Stimulated activated CD8-positive, alpha-beta memory T cell treated with anti-CD3 and anti-CD28 coated beads, Interleukin-7, amount 100 ng/mL, for 4 hours (primary cell): ENCODE results near the gene KCNQ1.

Experiments used
- DNase-seq, 2 donors: peaks; one replicate each; pipeline ENCODE4 v3.0.0-alpha.2; 2020; ENCODE audit warnings: low read depth in 2 of 2

The KCNQ1 gene

GRCh38 chr11:2651054-2651617, 206.3 kb downstream of the KCNQ1 start:
- no peak for DNase-seq

DNA sequence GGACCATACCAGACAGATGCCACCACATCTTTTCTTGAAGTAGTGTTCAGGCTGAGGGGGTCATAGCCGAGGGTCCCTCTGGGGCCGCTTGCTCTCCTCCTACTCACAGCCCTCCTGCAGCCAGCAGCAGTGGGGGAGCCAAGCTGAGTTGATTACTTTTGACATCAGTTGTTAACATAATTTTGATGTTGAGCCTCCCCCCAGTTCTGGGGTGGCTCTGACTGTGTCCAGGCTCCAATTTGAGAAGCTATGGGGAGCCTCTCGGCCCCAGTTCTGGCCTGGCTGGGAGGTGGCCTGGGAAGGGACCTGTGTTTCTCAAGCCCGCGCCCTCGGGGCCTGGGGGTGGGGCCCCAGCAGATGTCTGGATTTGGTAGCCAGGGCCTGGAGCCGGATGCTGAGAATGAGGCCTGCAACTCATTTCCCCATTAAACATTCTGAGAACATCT, 207.0 kb downstream of the KCNQ1 start:
- DNase-seq: no peak

DNA sequence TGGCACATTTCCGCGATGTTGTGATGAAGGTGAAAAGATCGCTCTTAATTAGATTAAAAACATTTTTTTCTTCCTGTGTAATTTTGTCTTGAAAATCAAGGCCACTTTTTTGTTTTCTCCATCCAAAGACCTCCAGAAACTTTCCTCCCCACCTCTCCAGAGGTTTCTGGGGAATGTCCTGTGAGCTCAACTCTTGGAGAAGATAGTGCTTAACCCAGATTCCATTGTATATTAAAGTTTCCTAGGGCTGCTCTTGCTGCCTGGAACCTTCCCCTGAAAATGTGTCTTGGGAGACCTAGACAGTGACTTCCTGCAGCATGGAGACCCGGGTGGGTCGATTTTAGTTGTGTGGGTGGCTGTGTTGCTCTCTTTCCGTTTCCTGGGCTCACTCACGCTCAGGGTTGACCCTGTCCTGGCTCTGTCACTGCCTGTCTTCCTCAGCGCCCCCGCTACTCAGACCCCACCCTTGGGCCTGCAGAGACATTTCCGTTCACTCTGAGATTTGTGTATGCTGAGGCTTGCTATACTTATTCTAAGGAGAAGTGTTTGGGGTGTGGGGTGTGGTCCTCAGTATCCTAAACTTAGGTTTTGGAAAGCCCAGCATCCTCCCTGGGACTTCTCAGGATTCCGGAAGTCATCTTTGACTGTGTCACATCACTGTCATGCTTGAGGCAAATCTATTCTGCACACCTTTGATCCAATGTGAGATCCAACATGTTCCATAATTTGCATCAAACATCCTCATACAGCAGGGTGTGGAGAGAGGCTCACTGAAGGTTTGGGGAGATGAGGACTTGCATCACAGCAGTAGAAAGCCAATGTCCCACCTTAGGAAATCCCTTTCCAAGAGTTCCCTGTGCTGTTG, 207.8 kb downstream of the KCNQ1 start:
- DNase-seq: no peak

DNA sequence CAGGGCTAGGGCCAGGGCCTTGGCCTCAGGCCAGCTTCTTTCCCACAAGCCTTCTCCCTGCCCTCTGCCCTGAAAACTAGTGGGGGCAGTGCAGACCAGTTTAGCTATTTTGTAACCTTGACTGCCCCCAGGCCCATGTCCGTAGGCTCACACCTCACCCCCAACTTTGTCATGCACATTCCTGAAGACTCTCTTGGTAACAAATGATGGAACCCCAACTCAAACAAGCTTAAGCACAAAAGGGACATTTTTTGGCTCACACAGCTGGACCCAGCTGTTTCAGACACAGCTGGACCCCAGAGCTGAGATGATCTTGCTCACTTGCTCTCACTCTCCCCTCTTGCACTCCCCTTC, 208.4 kb downstream of the KCNQ1 start:
- DNase-seq: no peak

- no peak for DNase-seq
Measured at GRCh38 chr11:2653930-2654739, 209.3 kb downstream of the KCNQ1 start.

DNA sequence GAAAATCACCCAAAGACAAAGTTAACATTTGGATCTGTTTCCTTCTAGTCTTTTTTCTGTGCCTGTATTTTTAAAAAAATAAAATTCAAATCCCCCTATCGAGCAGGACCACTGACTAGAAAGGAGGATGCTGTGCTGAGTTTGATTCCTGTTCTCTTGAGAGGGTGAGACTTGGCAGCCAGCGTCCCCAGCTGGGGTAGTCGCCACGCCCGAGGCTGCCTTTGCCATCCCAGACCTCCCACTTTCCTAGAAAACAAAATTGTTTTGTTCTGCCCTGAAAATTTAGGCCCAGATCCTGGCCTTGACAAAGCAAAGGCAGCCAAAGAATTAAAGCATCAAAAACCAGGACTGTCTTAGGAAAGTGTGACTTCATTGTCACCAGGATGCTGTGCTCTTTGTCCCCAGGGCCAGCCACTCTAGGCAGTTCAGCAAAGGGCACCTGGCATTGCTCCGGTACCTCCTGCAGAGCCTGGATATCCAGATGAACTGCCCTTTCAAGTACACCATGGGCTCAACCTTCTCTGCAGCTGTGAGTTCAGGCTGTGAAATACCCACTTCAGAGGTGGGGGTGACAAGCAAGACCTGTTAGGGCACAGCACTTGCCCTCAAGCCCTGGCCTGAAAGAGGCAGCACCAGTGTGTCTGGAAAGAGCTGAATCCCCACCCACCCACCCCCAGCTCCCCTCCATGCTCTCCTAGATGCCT, 210.4 kb downstream of the KCNQ1 start:
- DNase-seq: no peak

DNA sequence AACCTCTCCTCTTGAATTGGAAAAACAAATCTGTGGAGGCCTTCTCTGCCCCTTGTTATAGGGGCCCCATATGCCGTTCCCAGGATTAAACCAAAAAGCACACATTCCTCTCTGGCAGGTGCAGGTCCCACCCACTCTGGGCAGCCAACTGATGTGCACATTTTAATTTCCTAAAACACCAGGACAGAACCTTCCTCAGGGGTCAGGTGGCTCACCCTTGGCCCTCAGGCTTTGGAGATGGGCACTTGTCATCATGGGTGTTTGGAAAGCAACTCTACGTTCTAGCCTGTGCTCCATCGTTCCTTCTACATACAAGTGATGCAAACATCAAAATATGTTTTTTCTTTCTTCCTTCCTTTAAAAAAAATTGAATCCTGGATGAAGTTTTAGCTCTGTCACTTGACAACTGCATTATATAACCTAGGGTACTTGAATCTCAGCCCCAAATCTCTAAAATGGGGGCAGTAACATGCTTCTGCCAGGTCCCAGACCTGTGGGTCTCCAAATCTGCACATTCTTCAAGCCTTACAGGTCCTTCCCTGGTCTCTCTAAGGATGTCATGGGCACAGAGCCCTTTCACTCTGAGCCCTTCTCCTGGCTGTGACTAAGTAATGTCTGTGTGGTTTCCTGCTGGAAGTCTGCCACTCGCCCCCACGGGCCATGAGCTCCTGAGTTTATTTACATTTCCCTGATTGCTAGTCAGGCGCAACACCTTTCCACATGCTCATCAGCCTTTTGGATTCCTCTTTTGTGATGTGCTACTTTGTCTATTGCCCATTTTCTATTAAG, 211.2 kb downstream of the KCNQ1 start:
- no peak for DNase-seq

DNA sequence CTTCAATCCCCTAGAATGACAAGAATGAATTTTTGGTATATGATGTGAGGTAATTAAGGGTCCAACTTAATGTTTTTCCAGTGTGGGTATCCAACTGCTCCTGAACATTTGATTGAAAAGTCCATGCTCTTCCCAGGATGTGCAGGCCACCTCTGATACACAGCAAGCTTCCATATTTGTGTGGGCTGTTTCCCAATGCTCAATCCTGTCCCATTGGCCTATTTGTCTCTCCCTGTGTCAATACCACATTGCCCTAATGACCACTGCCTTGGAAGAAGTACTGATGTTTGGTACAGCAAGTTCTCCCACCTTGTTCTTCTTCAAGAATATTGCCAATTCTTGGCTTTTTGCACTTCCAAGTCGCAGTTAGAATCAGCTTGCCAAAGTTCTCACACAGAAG, 212.1 kb downstream of the KCNQ1 start:
- no peak for DNase-seq

- no peak for DNase-seq
Measured at GRCh38 chr11:2657697-2658284, 213.0 kb downstream of the KCNQ1 start.

DNA sequence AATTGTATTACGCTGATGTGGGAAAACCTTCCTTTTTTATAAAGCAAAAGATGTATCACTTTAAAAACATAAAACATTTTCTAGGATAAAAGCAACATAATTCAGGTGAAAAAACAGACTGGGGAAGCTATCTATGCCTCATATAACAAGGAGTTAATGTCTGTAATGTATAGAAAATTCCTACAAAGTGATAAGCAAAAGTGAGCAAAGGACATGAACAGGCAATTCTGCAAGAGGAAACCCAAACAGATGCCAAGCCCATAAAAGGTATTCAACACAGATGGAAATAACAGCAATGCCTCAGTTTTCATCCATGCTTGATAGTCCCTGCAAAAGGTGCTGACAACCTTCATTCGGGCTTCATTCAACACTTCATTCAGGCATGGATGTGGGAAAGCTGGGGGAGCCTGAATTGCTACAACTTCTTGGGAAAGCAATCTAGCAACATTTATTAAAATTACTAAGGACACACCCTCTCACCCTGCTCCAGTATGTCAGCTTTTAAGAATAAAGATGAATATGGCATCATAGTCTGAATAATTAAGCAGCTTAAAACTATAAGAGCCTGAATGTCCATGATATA, 215.6 kb downstream of the KCNQ1 start:
- no peak for DNase-seq

DNA sequence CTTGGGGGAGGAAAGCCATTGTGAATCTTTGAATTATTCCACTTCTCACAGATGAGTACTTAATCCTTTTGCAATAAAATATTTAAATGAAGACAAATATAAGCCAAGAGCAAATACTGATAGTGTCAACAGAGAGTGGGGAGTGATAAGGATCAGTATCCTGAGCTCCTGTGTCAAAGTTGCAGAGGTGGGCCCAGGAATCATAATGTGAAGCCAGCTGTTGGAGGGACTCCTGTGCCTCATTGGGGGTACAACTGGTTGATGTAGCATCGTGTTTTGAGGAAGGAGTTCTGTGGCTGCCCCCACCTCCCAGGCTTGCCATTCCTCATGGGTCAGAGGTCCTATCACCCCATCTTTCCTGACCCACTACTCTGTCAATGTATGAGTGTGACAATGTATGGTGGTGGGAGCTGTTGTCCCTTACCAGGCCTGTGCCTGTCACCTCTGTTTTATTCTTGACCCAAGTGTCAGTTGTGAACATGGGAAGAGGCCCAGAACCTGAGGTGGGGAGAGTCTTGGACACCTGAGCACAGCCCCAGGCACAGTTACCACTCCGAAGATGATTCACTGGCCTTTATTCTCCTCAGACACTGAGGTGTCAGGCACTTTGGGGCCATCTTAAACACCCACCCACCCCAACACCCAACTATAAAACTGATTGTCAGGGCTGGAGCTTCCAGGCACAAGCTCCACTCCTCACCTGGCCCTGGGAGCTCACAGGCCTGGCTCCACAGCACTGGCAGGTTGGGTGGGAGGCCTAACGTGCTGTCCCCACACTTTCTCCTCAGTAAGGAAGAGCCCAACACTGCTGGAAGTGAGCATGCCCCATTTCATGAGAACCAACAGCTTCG, 216.6 kb downstream of the KCNQ1 start:
- DNase-seq: no peak

GRCh38 chr11:2662024-2662312, 217.2 kb downstream of the KCNQ1 start:
- DNase-seq: no peak

DNA sequence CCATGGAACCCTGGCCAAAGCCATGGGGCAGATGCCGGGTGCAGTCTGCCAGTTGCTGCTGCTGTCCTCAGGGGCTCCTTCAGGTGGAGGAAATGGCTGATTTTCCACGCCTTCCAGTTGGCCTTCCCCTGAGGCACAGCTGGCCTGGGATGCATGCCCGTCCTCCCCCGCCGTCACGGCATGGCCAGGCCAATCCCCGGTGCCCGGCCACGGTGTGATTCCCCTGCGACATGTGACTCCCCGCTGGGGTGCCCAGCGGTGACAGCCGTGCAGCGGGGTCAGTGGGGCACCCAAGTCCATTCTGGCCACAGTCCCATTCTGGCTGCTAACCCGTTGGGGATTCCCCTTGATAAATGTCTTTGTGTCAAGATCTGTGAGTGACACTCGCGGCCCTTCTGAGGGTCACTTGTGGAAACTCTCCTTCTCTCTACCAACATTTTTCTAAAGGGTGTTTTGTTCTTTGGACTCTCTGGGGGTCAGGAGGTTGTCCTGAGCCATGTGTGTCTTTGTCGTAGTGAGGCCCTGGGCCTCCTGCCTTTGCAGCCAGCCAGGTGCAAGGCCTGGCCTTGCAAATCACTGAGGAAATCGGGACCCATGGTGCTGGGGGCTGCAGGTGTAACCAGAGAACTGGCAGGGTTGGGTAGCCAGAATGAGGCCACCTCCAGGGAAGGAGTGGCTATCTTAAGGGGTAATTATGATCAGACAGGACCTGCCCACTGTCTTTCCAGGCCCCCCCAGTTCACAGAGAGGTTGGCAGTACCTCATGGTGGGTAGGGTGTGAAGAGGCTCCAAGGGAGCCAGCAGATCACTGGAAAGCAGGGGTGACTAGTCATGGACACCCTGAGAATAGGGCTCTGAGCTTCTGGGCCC, 217.9 kb downstream of the KCNQ1 start:
- no peak for DNase-seq

- no peak for DNase-seq
Measured at GRCh38 chr11:2663506-2663905, 218.7 kb downstream of the KCNQ1 start.

DNA sequence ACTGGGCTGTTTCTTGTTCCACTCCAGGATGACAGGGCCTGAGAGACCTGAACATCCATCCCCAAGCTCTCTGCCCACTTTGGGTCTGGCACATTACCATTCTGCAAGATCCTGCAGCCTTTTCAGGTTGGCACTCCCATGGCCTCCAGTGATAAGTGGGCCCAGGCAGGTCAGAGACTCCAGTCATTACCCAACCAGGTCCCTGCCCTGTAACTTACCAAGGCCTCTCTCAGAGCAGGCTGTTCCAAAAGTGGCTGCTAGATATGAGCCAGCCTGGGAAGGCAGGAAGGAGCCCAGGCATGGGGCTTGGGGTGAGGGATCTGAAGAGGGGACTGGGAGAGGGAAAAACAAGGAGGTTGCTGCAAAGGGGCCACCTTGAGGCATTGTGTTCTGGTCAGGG, 219.1 kb downstream of the KCNQ1 start:
- DNase-seq: no peak

DNA sequence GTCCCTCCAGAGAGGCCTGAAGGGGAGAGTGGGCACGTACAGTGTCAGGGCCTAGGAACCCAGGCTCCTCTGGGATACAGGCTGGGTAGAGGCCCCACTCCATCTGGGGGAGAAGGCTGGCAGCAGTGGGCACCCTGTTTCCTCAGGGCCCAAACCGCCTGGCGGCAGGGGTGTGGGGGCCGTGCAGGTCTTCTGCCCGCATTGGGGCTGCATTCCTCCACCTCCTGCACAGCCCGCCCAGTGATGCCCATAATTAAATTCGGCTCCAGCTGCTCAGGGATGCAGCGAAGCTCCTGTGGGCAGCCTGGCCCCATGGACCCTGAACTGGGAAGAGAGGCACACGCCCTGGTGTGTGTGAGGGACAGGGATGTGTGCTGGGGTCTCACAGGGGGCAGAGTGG, 219.6 kb downstream of the KCNQ1 start:
- DNase-seq: no peak

DNA sequence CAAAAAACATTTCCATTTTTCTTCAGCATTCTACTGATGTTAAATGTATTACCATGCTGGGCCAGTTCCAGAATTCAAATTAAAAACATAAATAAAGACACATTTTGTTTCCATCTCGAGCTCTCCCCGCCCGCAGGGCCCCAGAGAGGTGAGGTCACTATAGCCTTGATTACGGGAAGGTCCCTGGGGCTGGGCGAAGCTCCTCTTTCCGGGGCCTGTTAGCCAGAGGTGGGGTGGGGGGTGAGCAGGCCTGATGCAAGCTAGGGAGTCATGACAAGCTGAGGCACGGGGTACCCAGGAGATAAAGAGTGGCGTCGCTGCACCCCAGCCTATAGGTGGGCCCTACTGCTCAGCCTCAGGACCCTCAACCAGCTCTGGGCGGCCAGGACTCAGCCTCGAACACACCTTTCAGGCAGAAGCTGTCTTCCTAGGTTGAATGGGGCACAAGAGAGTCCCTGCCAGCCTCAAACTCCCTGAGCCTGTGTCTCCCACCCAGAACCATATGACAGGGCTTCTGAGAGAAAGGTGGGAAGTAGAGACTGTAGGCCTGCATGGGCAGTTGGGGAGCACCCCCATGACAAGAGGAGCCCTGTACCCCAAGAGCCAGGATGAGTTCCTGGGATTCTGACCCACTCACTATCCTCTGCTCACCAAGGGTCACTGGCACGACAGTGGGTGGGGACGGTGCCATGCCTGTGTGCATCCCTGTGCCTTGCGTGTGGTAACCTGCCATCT, 220.2 kb downstream of the KCNQ1 start:
- no peak for DNase-seq
